K562 (cell line): Measurements from ENCODE around the gene HES4. TPM values are rescaled to one million over a fixed set of nuclear protein-coding genes. Genes with fewer than 3 reads are reported as not detected.

ENCODE experiments used
- BRD4 ChIP-seq: fragments of 200-600 bp; sonication (generic); IDR thresholded peaks from 2 replicates; pipeline ENCODE4 v1.6.1; 2017; ENCODE audit warnings: inconsistent platforms
- CBX1 ChIP-seq: sonication (generic); IDR thresholded peaks from 2 replicates; pipeline ENCODE4 v1.6.1; 2016; ENCODE audit warnings: antibody characterized with exemption, low read depth, mild to moderate bottlenecking
- CBX8 ChIP-seq: fragments of 200-600 bp; sonication (generic); IDR thresholded peaks from 2 replicates; pipeline ENCODE4 v1.6.1; 2012; ENCODE audit warnings: borderline replicate concordance, mixed run types, low read depth, mild to moderate bottlenecking, moderate library complexity, mixed read lengths, low read length, control low read depth, inconsistent platforms; ENCODE audit not compliant: poor library complexity, severe bottlenecking; ENCODE audit errors: extremely low read depth
- FOXJ3 ChIP-seq: sonication (generic); formaldehyde crosslinking; IDR thresholded peaks from 2 replicates; pipeline ENCODE4 v1.4.0; 2020; ENCODE audit warnings: mild to moderate bottlenecking, missing genetic modification reagents
- GABPA ChIP-seq: fragments of 200-800 bp; sonication (Bioruptor generic); conservative IDR thresholded peaks from 2 replicates; pipeline ENCODE4 v1.6.1; 2016; ENCODE audit warnings: low read depth, missing genetic modification characterization, missing compliant biosample characterization
- GATAD2B ChIP-seq: fragments of 450-650 bp; IDR thresholded peaks from 2 replicates; pipeline ENCODE4 v1.6.1; 2017; ENCODE audit warnings: mild to moderate bottlenecking, borderline replicate concordance
- HCFC1 ChIP-seq: IDR thresholded peaks from 2 replicates; pipeline ENCODE4 v1.6.1; 2012; ENCODE audit warnings: low read depth, low read length, improper control_type of control experiment
- NCOR1 ChIP-seq: fragments of 450-650 bp; IDR thresholded peaks from 2 replicates; pipeline ENCODE4 v1.6.1; 2016; ENCODE audit warnings: mild to moderate bottlenecking, moderate library complexity
- OTX1 ChIP-seq: fragments of 450-650 bp; formaldehyde crosslinking; IDR thresholded peaks from 2 replicates; pipeline ENCODE4 v1.4.0; 2022; ENCODE audit warnings: mild to moderate bottlenecking
- RBM34 ChIP-seq: fragments of 200-400 bp; formaldehyde crosslinking; IDR thresholded peaks from 2 replicates; pipeline ENCODE4 v1.6.1; 2018; ENCODE audit warnings: low read length, borderline replicate concordance; ENCODE audit not compliant: insufficient read depth
- SAP30 ChIP-seq: fragments of 200-600 bp; sonication (generic); IDR thresholded peaks from 2 replicates; pipeline ENCODE4 v1.6.1; 2012; ENCODE audit warnings: borderline replicate concordance, low read depth, mild to moderate bottlenecking, moderate library complexity, low read length, control low read depth, inconsistent platforms; ENCODE audit not compliant: insufficient read depth, poor library complexity, severe bottlenecking
- ZKSCAN8 ChIP-seq: fragments of 200-800 bp; sonication (Bioruptor generic); IDR thresholded peaks from 2 replicates; pipeline ENCODE4 v1.6.1; 2016; ENCODE audit warnings: missing genetic modification characterization, missing compliant biosample characterization
- ZNF12 ChIP-seq: sonication (generic); formaldehyde crosslinking; IDR thresholded peaks from 2 replicates; pipeline ENCODE4 v1.4.0; 2020; ENCODE audit warnings: mild to moderate bottlenecking, missing genetic modification reagents
- ZNF586 ChIP-seq: fragments of 450-650 bp; formaldehyde crosslinking; conservative IDR thresholded peaks from 2 replicates; pipeline ENCODE4 v1.4.0; 2020; ENCODE audit warnings: mild to moderate bottlenecking, moderate library complexity
- ZNF780A ChIP-seq: fragments of 250-450 bp; sonication (Bioruptor Pico); IDR thresholded peaks from 2 replicates; pipeline ENCODE4 v1.5.0; 2021; ENCODE audit warnings: mild to moderate bottlenecking
- polyA plus RNA-seq, 8 experiments: library from polyadenylated mRNA; depleted of rRNA in 4 of 8; stranded (reverse) in 5 of 8; unstranded in 3 of 8; fragments of >200 nt; fragmentation: Nextera tagmentation in 2 of 8; fragmentation: Illumina TruSeq in 1 of 8; extraction: Ambion mirVana in 2 of 8; extraction: Trizol in 1 of 8; gene quantifications; 2 replicates each; pipeline versions ENCODE4 v1.2.1 to v1.2.3, GENCODE V29; 2011 to 2014; ENCODE audit warnings: inconsistent platforms in 1 of 8, missing spikeins in 1 of 8
- total RNA-seq, 7 experiments: library from RNA; depleted of rRNA in 6 of 7; stranded (reverse); fragments of >200 nt in 6 of 7; fragmentation: Illumina TruSeq in 2 of 7; extraction: Trizol in 2 of 7; gene quantifications; 2 replicates each; pipeline versions ENCODE4 v1.2.1 to v1.2.3, GENCODE V29; 2011 to 2021; ENCODE audit warnings: low replicate concordance in 1 of 7
- TF ChIP-seq, protein P1 (sequence below): IDR thresholded peaks from 2 replicates; pipeline ENCODE4 v1.6.1; 2011; ENCODE audit not compliant: insufficient read length; ENCODE audit errors: extremely low read depth
- TF ChIP-seq, protein P2 (sequence below): fragments of 450-650 bp; conservative IDR thresholded peaks from 2 replicates; pipeline ENCODE4 v1.6.1; 2016; ENCODE audit warnings: missing genetic modification characterization, low read depth, mild to moderate bottlenecking, missing compliant biosample characterization, moderate library complexity
- TF ChIP-seq, protein P3 (sequence below): fragments of 450-650 bp; IDR thresholded peaks from one replicate; pipeline ENCODE4 v1.6.1; 2018; ENCODE audit warnings: mild to moderate bottlenecking, moderate library complexity; ENCODE audit not compliant: partially characterized antibody
- TF ChIP-seq, protein P4 (sequence below), 2 experiments: fragments of 250-450 bp in 1 of 2; fragments of 450-650 bp in 1 of 2; sonication (Bioruptor Pico) in 1 of 2; IDR thresholded peaks; 2 replicates each; pipeline versions ENCODE4 v1.6.1 to v1.8.0; 2016 to 2021; ENCODE audit warnings: mild to moderate bottlenecking in 2 of 2, moderate library complexity in 2 of 2, missing compliant biosample characterization in 1 of 2, missing genetic modification characterization in 1 of 2
- TF ChIP-seq, protein P5 (sequence below): IDR thresholded peaks from 2 replicates; pipeline ENCODE4 v1.6.1; 2012; ENCODE audit warnings: low read depth, low read length, improper control_type of control experiment, borderline replicate concordance

Gene HES4
- total and polyA plus RNA-seq, 9 of the 15 experiments (the other 6 are each of a cell fraction or from before 2014, with no cell fraction given) = 0.21 to 43.7 (median 5.3) TPM; not detected in 2

DNA sequence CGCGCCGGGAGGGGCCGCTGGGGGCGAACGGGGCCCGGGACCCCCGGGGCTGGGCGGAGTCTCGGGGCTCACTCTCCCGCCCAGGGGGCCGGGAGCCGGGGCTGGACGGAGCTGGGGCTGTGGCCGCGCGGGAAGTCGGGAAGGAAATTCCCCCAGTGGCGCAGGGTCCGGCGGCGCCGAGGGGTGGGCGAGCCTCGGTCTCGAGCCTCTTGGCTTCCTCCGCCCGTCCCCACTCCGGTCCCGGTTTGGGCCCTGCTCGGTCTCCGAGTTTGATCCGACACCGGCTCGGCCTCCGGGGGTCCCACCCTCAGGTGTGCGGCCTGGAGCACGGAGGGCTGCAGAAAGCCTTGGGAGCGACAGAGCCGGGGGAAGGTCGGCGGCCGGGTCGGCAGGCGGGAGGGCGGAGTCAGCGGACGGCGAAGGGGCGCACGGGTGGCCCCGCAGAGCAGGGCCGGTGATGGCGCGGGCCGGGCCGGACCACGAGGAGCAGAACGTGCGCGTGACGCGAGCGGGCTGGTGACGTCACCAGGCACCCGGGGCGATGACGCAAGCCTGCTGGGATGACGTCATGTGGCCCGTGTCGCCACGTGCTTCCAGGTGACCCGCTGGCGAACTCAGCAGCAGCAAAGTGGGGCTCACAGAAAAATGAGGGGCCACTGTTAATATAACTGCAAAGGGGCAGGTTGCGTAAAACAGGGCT, 610 bp upstream of the HES4 start (continued):
- TF ChIP-seq GATAD2B (peak; percentile 89), GABPA (tag) (peak; percentile 52; the same call in 1 of the 2 replicates), ZNF780A (CRISPR knock-in tag) (no peak), ZNF586 (no peak), ZNF12 (CRISPR knock-in tag) (no peak), FOXJ3 (CRISPR knock-in tag) (no peak), SAP30 (peak; percentile 50), OTX1 (CRISPR knock-in tag) (peak; percentile 64; the same call in 1 of the 2 replicates), BRD4 (no peak; the same call in 1 of the 2 replicates), CBX1 (peak; percentile 91), ZKSCAN8 (CRISPR knock-in tag) (no peak), RBM34 (no peak), NCOR1 (peak; percentile 70), CBX8 (no peak), HCFC1 (peak; percentile 53)
- TF ChIP-seq, protein P1, sequence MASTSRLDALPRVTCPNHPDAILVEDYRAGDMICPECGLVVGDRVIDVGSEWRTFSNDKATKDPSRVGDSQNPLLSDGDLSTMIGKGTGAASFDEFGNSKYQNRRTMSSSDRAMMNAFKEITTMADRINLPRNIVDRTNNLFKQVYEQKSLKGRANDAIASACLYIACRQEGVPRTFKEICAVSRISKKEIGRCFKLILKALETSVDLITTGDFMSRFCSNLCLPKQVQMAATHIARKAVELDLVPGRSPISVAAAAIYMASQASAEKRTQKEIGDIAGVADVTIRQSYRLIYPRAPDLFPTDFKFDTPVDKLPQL = no peak
- TF ChIP-seq, protein P2, sequence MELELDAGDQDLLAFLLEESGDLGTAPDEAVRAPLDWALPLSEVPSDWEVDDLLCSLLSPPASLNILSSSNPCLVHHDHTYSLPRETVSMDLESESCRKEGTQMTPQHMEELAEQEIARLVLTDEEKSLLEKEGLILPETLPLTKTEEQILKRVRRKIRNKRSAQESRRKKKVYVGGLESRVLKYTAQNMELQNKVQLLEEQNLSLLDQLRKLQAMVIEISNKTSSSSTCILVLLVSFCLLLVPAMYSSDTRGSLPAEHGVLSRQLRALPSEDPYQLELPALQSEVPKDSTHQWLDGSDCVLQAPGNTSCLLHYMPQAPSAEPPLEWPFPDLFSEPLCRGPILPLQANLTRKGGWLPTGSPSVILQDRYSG (tag) = peak; percentile 95
- TF ChIP-seq, protein P3, sequence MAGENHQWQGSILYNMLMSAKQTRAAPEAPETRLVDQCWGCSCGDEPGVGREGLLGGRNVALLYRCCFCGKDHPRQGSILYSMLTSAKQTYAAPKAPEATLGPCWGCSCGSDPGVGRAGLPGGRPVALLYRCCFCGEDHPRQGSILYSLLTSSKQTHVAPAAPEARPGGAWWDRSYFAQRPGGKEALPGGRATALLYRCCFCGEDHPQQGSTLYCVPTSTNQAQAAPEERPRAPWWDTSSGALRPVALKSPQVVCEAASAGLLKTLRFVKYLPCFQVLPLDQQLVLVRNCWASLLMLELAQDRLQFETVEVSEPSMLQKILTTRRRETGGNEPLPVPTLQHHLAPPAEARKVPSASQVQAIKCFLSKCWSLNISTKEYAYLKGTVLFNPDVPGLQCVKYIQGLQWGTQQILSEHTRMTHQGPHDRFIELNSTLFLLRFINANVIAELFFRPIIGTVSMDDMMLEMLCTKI = no peak
- TF ChIP-seq, protein P4, sequence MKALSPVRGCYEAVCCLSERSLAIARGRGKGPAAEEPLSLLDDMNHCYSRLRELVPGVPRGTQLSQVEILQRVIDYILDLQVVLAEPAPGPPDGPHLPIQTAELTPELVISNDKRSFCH (CRISPR knock-in tag; IDR thresholded peaks at IDR 0.05) = no peak
- TF ChIP-seq, protein P4 (tag; IDR thresholded peaks at IDR 0.05) = peak; percentile 95
- TF ChIP-seq, protein P5, sequence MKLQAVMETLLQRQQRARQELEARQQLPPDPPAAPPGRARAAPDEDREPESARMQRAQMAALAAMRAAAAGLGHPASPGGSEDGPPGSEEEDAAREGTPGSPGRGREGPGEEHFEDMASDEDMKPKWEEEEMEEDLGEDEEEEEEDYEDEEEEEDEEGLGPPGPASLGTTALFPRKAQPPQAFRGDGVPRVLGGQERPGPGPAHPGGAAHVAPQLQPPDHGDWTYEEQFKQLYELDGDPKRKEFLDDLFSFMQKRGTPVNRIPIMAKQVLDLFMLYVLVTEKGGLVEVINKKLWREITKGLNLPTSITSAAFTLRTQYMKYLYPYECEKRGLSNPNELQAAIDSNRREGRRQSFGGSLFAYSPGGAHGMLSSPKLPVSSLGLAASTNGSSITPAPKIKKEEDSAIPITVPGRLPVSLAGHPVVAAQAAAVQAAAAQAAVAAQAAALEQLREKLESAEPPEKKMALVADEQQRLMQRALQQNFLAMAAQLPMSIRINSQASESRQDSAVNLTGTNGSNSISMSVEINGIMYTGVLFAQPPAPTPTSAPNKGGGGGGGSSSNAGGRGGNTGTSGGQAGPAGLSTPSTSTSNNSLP = no peak
